CD4-positive, alpha-beta T cell (primary cell): ENCODE measurements around the gene C6orf132. TPM values are rescaled to one million over a fixed set of nuclear protein-coding genes. Genes with fewer than 3 reads are reported as not detected.

Experiments used
- ATAC-seq: fragments of 200-7000 bp; cut with Tn5 transposase; one replicate; pipeline ENCODE4 v1.10.0; 2022; ENCODE audit warnings: mild to moderate bottlenecking; ENCODE audit not compliant: poor library complexity
- CTCF ChIA-PET: fragments of 350-600 bp; sonication (Branson Sonifier 250); formaldehyde crosslinking; loops from one replicate; lab custom pipeline; 2021; ENCODE audit warnings: antibody characterized with exemption, inconsistent platforms; lab: Charles Lee
- POLR2A ChIA-PET: fragments of 350-600 bp; sonication (Branson Sonifier 250); formaldehyde crosslinking; loops from one replicate; lab custom pipeline; 2021; ENCODE audit warnings: antibody characterized with exemption, inconsistent platforms; lab: Charles Lee
- DNase-seq, 14 experiments: peaks; one replicate each; pipeline ENCODE4 v3.0.0-alpha.2; 2013 to 2020; ENCODE audit warnings: mixed read lengths in 2 of 14
- H3K27ac ChIP-seq, 2 donors: one replicate each; pipeline versions ENCODE4 v1.5.1 to v1.7.0; 2013; ENCODE audit warnings: low read length in 2 of 2, low read depth in 1 of 2, mild to moderate bottlenecking in 1 of 2
- H3K27me3 ChIP-seq, 2 experiments: 1 replicate in 1 of 2; 2 replicates in 1 of 2; pipeline versions ENCODE4 v1.6.1 to v1.7.0; 2013; ENCODE audit warnings: low read length in 2 of 2, control low read depth in 1 of 2, mild to moderate bottlenecking in 1 of 2, moderate library complexity in 1 of 2; ENCODE audit not compliant: insufficient read depth in 2 of 2, control insufficient read depth in 1 of 2
- H3K36me3 ChIP-seq: one replicate; pipeline ENCODE4 v1.6.1; 2013; ENCODE audit warnings: low read length, control low read depth; ENCODE audit not compliant: insufficient read depth
- H3K4me1 ChIP-seq: one replicate; pipeline ENCODE4 v1.6.1; 2013; ENCODE audit warnings: low read length, control low read depth; ENCODE audit not compliant: insufficient read depth
- H3K4me3 ChIP-seq: one replicate; pipeline ENCODE4 v1.5.1; 2013; ENCODE audit warnings: mild to moderate bottlenecking, low read length, moderate library complexity
- H3K9me3 ChIP-seq, 2 experiments: 1 replicate in 1 of 2; 2 replicates in 1 of 2; pipeline versions ENCODE4 v1.6.1 to v1.7.0; 2013; ENCODE audit warnings: low read length in 2 of 2, mild to moderate bottlenecking in 2 of 2, control low read depth in 1 of 2, moderate library complexity in 1 of 2; ENCODE audit not compliant: control insufficient read depth in 1 of 2, insufficient read depth in 1 of 2
- H3K27ac Mint-ChIP-seq: one replicate; pipeline ENCODE4 v1.8.0; 2020; ENCODE audit warnings: mixed read lengths
- H3K27me3 Mint-ChIP-seq: one replicate; pipeline ENCODE4 v1.8.0; 2021; ENCODE audit warnings: mixed read lengths
- H3K36me3 Mint-ChIP-seq: one replicate; pipeline ENCODE4 v1.8.0; 2021; ENCODE audit warnings: low read depth, mixed read lengths
- H3K4me1 Mint-ChIP-seq: one replicate; pipeline ENCODE4 v1.8.0; 2021; ENCODE audit warnings: low read depth, mixed read lengths
- H3K4me3 Mint-ChIP-seq: one replicate; pipeline ENCODE4 v1.8.0; 2020; ENCODE audit warnings: mild to moderate bottlenecking, mixed read lengths
- H3K9me3 Mint-ChIP-seq: one replicate; pipeline ENCODE4 v1.8.0; 2020; ENCODE audit warnings: mixed read lengths
- CTCF ChIP-seq: fragments of 200-600 bp; IDR thresholded peaks from one replicate; pipeline ENCODE4 v1.8.0; 2022; ENCODE audit warnings: antibody characterized with exemption, mild to moderate bottlenecking
- intact Hi-C, 2 experiments: fragments of 100-400 bp; cut with DNase I in 1 of 2; cut with micrococcal nuclease in 1 of 2; formaldehyde crosslinking; loops; one replicate each; pipeline versions ENCODE4 v1.15.1 to v1.9.0; 2023 to 2025; cut with DNase I, micrococcal nuclease
- total RNA-seq, 174 experiments: library from RNA in 2 of 174; stranded (reverse) in 2 of 174; gene quantifications; one replicate each; pipeline ENCODE4 v1.2.3 and lab custom pipeline; 2021 to 2026

C6orf132 gene
- total RNA-seq, 2 experiments from 2014 or later, result not detected

GRCh38 chr6:42079941-42080464, 62.4 kb downstream of the C6orf132 start:
- Mint-ChIP-seq H3K4me3 (no peak overlapping the region), H3K36me3 (peaks cover 70% of the 10 kb centered on the region)

GRCh38 chr6:42078386-42078785, 64.0 kb downstream of the C6orf132 start:
- H3K36me3 Mint-ChIP-seq, result peaks cover 76% of the 10 kb centered on the region
- H3K4me1 ChIP-seq, result peaks cover 2% of the 10 kb centered on the region
- no peak overlapping the region for H3K4me3 ChIP-seq
- no peak overlapping the region for H3K27ac Mint-ChIP-seq
- no peaks in the 10 kb centered on the region for H3K27me3 Mint-ChIP-seq
- ChIA-PET CTCF (no interaction called here), POLR2A (interaction anchor here (1.1 kb wide), 1 partner anchor 33 kb away, joined by 3 read pairs; no protein-coding TSS in a partner anchor)
- H3K9me3 ChIP-seq, result no peaks in the 10 kb centered on the region
- ATAC-seq, result no peak
- intact Hi-C loops, result loop anchor here (5.0 kb wide), 2 partner anchors 134 to 469 kb away; no protein-coding TSS in a partner anchor
- DNase-seq, result no peak
- H3K27ac ChIP-seq, result no peak overlapping the region
- peaks cover 6% of the 10 kb centered on the region for H3K4me1 Mint-ChIP-seq
- H3K4me3 Mint-ChIP-seq, result no peak overlapping the region
- H3K36me3 ChIP-seq, result peaks cover 55% of the 10 kb centered on the region
- H3K9me3 Mint-ChIP-seq, result no peaks in the 10 kb centered on the region
- no peak for TF ChIP-seq CTCF
- no peaks in the 10 kb centered on the region for H3K27me3 ChIP-seq

More at GRCh38 chr6:42079941-42080464, 62.4 kb downstream of the C6orf132 start:
- Mint-ChIP-seq H3K4me1 (peaks cover 6% of the 10 kb centered on the region), H3K27ac (no peak overlapping the region), H3K27me3 (no peaks in the 10 kb centered on the region), H3K9me3 (no peaks in the 10 kb centered on the region)
- POLR2A ChIA-PET, result no interaction called here
- Histone ChIP-seq H3K4me3 (no peak overlapping the region), H3K27me3 (no peaks in the 10 kb centered on the region), H3K27ac (no peak overlapping the region), H3K4me1 (peaks cover 2% of the 10 kb centered on the region), H3K9me3 (no peaks in the 10 kb centered on the region), H3K36me3 (peaks cover 43% of the 10 kb centered on the region)
- ATAC-seq, result no peak
- CTCF ChIA-PET, result no interaction called here
- TF ChIP-seq CTCF, result no peak
- no peak for DNase-seq
- intact Hi-C loops, result loop anchor here (5.0 kb wide), 2 partner anchors 132 to 467 kb away; no protein-coding TSS in a partner anchor

GRCh38 chr6:42075159-42075838, 67.1 kb downstream of the C6orf132 start:
- H3K27me3 Mint-ChIP-seq, result no peaks in the 10 kb centered on the region
- Histone ChIP-seq H3K4me1 (peaks cover 2% of the 10 kb centered on the region), H3K9me3 (no peaks in the 10 kb centered on the region), H3K27me3 (no peaks in the 10 kb centered on the region), H3K36me3 (peaks cover 82% of the 10 kb centered on the region), H3K27ac (no peak overlapping the region), H3K4me3 (no peak overlapping the region)
- ChIA-PET CTCF (no interaction called here), POLR2A (no interaction called here)
- TF ChIP-seq CTCF, result peak; percentile 69
- H3K4me1 Mint-ChIP-seq, result peaks cover 6% of the 10 kb centered on the region
- H3K36me3 Mint-ChIP-seq, result peaks cover 59% of the 10 kb centered on the region
- no peak overlapping the region for H3K4me3 Mint-ChIP-seq
- H3K9me3 Mint-ChIP-seq, result no peaks in the 10 kb centered on the region
- DNase-seq (peak; percentile 21 to 69 (median 42)), ATAC-seq (no peak)
- no peak overlapping the region for H3K27ac Mint-ChIP-seq
- intact Hi-C loops, result loop anchor here (1.0 to 5.0 kb wide), 3 partner anchors 91 to 472 kb away; no protein-coding TSS in a partner anchor
